Osteoblast (primary cell): Measurements from ENCODE around the gene SLC41A3. TPM values are rescaled to one million over a fixed set of nuclear protein-coding genes. Genes with fewer than 3 reads are reported as not detected.

Experiments used
- DNase-seq: peaks from one replicate; pipeline ENCODE4 v3.0.0; 2011; ENCODE audit warnings: low spot score, mixed read lengths; ENCODE audit not compliant: insufficient read length; ENCODE audit errors: missing footprints
- H2AFZ ChIP-seq: 2 replicates; pipeline ENCODE4 v1.6.0; 2011; ENCODE audit warnings: mild to moderate bottlenecking, low read length
- H3K27ac ChIP-seq: 2 replicates; pipeline ENCODE4 v1.5.1; 2011; ENCODE audit warnings: mild to moderate bottlenecking, low read depth, low read length, moderate library complexity
- H3K27me3 ChIP-seq: 2 replicates; pipeline ENCODE4 v1.6.0; 2012; ENCODE audit warnings: mild to moderate bottlenecking, control low read depth, inconsistent platforms, low read length, moderate library complexity; ENCODE audit not compliant: insufficient read depth
- H3K36me3 ChIP-seq: 2 replicates; pipeline ENCODE4 v1.5.1; 2011; ENCODE audit warnings: mild to moderate bottlenecking, low read length, control low read depth, moderate library complexity; ENCODE audit not compliant: insufficient read depth
- H3K4me1 ChIP-seq: 2 replicates; pipeline ENCODE4 v1.5.1; 2011; ENCODE audit warnings: mild to moderate bottlenecking, low read length, control low read depth, moderate library complexity; ENCODE audit not compliant: insufficient read depth
- H3K4me2 ChIP-seq: 2 replicates; pipeline ENCODE4 v1.6.0; 2011; ENCODE audit warnings: mild to moderate bottlenecking, low read length; ENCODE audit not compliant: insufficient read depth
- H3K4me3 ChIP-seq: fragments of 200-600 bp; sonication (generic); 3 replicates; pipeline ENCODE4 v1.5.1; 2012; ENCODE audit warnings: mild to moderate bottlenecking, low read length, inconsistent platforms; ENCODE audit not compliant: insufficient read depth
- H3K79me2 ChIP-seq: 2 replicates; pipeline ENCODE4 v1.6.0; 2012; ENCODE audit warnings: mild to moderate bottlenecking, low read length, control low read depth, inconsistent platforms; ENCODE audit not compliant: insufficient read depth
- H3K9me3 ChIP-seq: 2 replicates; pipeline ENCODE4 v1.5.1; 2011; ENCODE audit warnings: low read depth, low read length, control low read depth
- H4K20me1 ChIP-seq: 2 replicates; pipeline ENCODE4 v1.6.0; 2012; ENCODE audit warnings: mild to moderate bottlenecking, low read length, control low read depth; ENCODE audit not compliant: insufficient read depth
- CTCF ChIP-seq: IDR thresholded peaks from 2 replicates; pipeline ENCODE4 v1.5.1; 2011; ENCODE audit warnings: mild to moderate bottlenecking, low read depth, low read length, moderate library complexity; ENCODE audit errors: extremely low read depth
- total RNA-seq: library from RNA; depleted of rRNA; stranded (reverse); fragments of >200 nt; gene quantifications from 2 replicates; pipeline ENCODE4 v1.2.3, GENCODE V29; 2012

Gene SLC41A3
- total RNA-seq, 1 donor, result 59.4 TPM

- Histone ChIP-seq H3K27me3 (no peaks in the 10 kb centered on the region), H3K4me1 (no peaks in the 10 kb centered on the region), H4K20me1 (peaks cover 2% of the 10 kb centered on the region), H3K9me3 (no peaks in the 10 kb centered on the region), H3K4me3 (no peak overlapping the region), H3K79me2 (no peaks in the 10 kb centered on the region), H3K27ac (no peak overlapping the region), H3K36me3 (no peaks in the 10 kb centered on the region), H2AFZ (no peak overlapping the region), H3K4me2 (no peak overlapping the region)
- no peak for TF ChIP-seq CTCF
- no peak for DNase-seq
These were observed 47.8 kb downstream of the SLC41A3 start for GRCh38 chr3:126036056-126036549.

- Histone ChIP-seq H4K20me1 (peaks cover 2% of the 10 kb centered on the region), H3K27me3 (no peaks in the 10 kb centered on the region), H3K4me2 (no peak overlapping the region), H3K79me2 (no peaks in the 10 kb centered on the region), H3K4me1 (no peaks in the 10 kb centered on the region), H3K4me3 (no peak overlapping the region), H3K36me3 (no peaks in the 10 kb centered on the region), H3K9me3 (no peaks in the 10 kb centered on the region), H2AFZ (no peak overlapping the region), H3K27ac (no peak overlapping the region)
- DNase-seq, result no peak
- no peak for TF ChIP-seq CTCF
These were observed 48.4 kb downstream of the SLC41A3 start for GRCh38 chr3:126035362-126036050.

GRCh38 chr3:126034481-126035361 is 49.2 kb downstream of the SLC41A3 start:
- H3K9me3 ChIP-seq, result no peaks in the 10 kb centered on the region
- no peaks in the 10 kb centered on the region for H3K36me3 ChIP-seq
- TF ChIP-seq CTCF, result no peak
- no peak overlapping the region for H3K4me3 ChIP-seq
- no peaks in the 10 kb centered on the region for H3K79me2 ChIP-seq
- no peak overlapping the region for H3K4me2 ChIP-seq
- no peak overlapping the region for H3K27ac ChIP-seq
- peak; percentile 77 for DNase-seq
- no peaks in the 10 kb centered on the region for H3K27me3 ChIP-seq
- no peak overlapping the region for H2AFZ ChIP-seq
- peaks cover 2% of the 10 kb centered on the region for H4K20me1 ChIP-seq
- H3K4me1 ChIP-seq, result no peaks in the 10 kb centered on the region

GRCh38 chr3:126033765-126034164 is 50.2 kb downstream of the SLC41A3 start:
- Histone ChIP-seq H2AFZ (no peak overlapping the region), H3K9me3 (no peaks in the 10 kb centered on the region), H4K20me1 (peaks cover 2% of the 10 kb centered on the region), H3K4me3 (no peak overlapping the region), H3K4me2 (no peak overlapping the region), H3K27me3 (no peaks in the 10 kb centered on the region), H3K27ac (no peak overlapping the region), H3K79me2 (no peaks in the 10 kb centered on the region), H3K36me3 (no peaks in the 10 kb centered on the region), H3K4me1 (no peaks in the 10 kb centered on the region)
- peak; percentile 15 for DNase-seq
- TF ChIP-seq CTCF, result no peak
